Upper lobe of left lung (tissue), 4 donors: ENCODE results near the gene USP15.

Experiments used
- CTCF ChIP-seq, 6 experiments: fragments of 450-650 bp in 4 of 6; fragments of 200-600 bp in 2 of 6; sonication (generic) in 2 of 6; IDR thresholded peaks; one replicate each; pipeline ENCODE4 v1.5.1; 2016 to 2019; ENCODE audit warnings: antibody characterized with exemption in 6 of 6
- EP300 ChIP-seq, 4 donors: sonication (generic); formaldehyde crosslinking; IDR thresholded peaks; one replicate each; pipeline ENCODE4 v1.5.1; 2017; ENCODE audit warnings: antibody characterized with exemption in 4 of 4, control low read depth in 2 of 4
- POLR2A ChIP-seq, 4 donors: fragments of 450-650 bp; IDR thresholded peaks; one replicate each; pipeline ENCODE4 v1.5.1; 2016 to 2017; ENCODE audit warnings: antibody characterized with exemption in 4 of 4, mild to moderate bottlenecking in 2 of 4
- POLR2AphosphoS5 ChIP-seq, 2 donors: sonication (generic); formaldehyde crosslinking; IDR thresholded peaks; one replicate each; pipeline ENCODE4 v1.5.1; 2017; ENCODE audit warnings: antibody characterized with exemption in 2 of 2

GRCh38 chr12:62363506-62363905, 103.3 kb downstream of the USP15 start:
- TF ChIP-seq POLR2A (IDR thresholded peaks at IDR 0.05) (no peak), CTCF (IDR thresholded peaks at IDR 0.05) (no peak), EP300 (IDR thresholded peaks at IDR 0.05) (no peak), POLR2AphosphoS5 (IDR thresholded peaks at IDR 0.05) (no peak)
